GM23338 (cell line): Measurements from ENCODE around the gene KIAA2012.

ENCODE experiments used
- CREB1 ChIP-seq: fragments of 250-450 bp; sonication (Bioruptor Pico); IDR thresholded peaks from 2 replicates; pipeline ENCODE4 v1.5.0; 2020; ENCODE audit warnings: low read depth, mild to moderate bottlenecking, moderate library complexity
- CTCF ChIP-seq, 2 experiments: fragments of 200-600 bp in 1 of 2; sonication (generic) in 1 of 2; conservative IDR thresholded peaks; 2 replicates each; pipeline versions ENCODE4 v1.5.1 to v1.6.1; 2016 to 2017; ENCODE audit warnings: antibody characterized with exemption in 2 of 2, low read depth in 2 of 2, mild to moderate bottlenecking in 2 of 2, moderate library complexity in 1 of 2
- ETS1 ChIP-seq: IDR thresholded peaks from 2 replicates; pipeline ENCODE4 v1.6.1; 2016; ENCODE audit warnings: antibody characterized with exemption
- EZH2 ChIP-seq: fragments of 200-600 bp; sonication (generic); IDR thresholded peaks from one replicate; pipeline ENCODE4 v1.8.0; 2017; ENCODE audit warnings: antibody characterized with exemption, mild to moderate bottlenecking, low read depth; ENCODE audit not compliant: unreplicated experiment
- EZH2phosphoT487 ChIP-seq: fragments of 200-600 bp; sonication (generic); IDR thresholded peaks from one replicate; pipeline ENCODE4 v1.8.1; 2018; ENCODE audit warnings: antibody characterized with exemption; ENCODE audit not compliant: unreplicated experiment
- JUNB ChIP-seq: IDR thresholded peaks from one replicate; pipeline ENCODE4 v1.6.1; 2016; ENCODE audit warnings: antibody characterized with exemption; ENCODE audit not compliant: unreplicated experiment
- NANOG ChIP-seq: IDR thresholded peaks from 2 replicates; pipeline ENCODE4 v1.6.1; 2016; ENCODE audit warnings: antibody characterized with exemption, borderline replicate concordance
- POLR2AphosphoS5 ChIP-seq: IDR thresholded peaks from 2 replicates; pipeline ENCODE4 v1.6.1; 2016; ENCODE audit warnings: antibody characterized with exemption, low read depth
- REST ChIP-seq: IDR thresholded peaks from one replicate; pipeline ENCODE4 v1.6.1; 2018; ENCODE audit warnings: antibody characterized with exemption; ENCODE audit not compliant: unreplicated experiment

- no peak for TF ChIP-seq EZH2
- no peak for TF ChIP-seq CTCF (conservative IDR thresholded peaks at IDR 0.05; ENCODE audit: low read depth in 2 of 2)
- no peak for TF ChIP-seq NANOG
- TF ChIP-seq ETS1, result no peak
- no peak for TF ChIP-seq CREB1
- TF ChIP-seq EZH2phosphoT487, result no peak
- TF ChIP-seq REST, result no peak
- TF ChIP-seq POLR2AphosphoS5, result no peak
- TF ChIP-seq JUNB, result no peak
These were observed 23.8 kb upstream of the KIAA2012 start for GRCh38 chr2:202049092-202049728.
